Epithelial cell of esophagus (primary cell): ENCODE measurements around the gene POLN.

Experiments
- DNase-seq: peaks from one replicate; pipeline ENCODE4 v3.0.0; 2010; ENCODE audit warnings: low read depth
- H3K4me3 ChIP-seq: 2 replicates; pipeline ENCODE4 v1.5.1; 2011; ENCODE audit warnings: mild to moderate bottlenecking, low read length, control low read depth
- CTCF ChIP-seq: IDR thresholded peaks from 2 replicates; pipeline ENCODE4 v1.5.1; 2011; ENCODE audit warnings: low read depth, mild to moderate bottlenecking, low read length, control low read depth, inconsistent platforms; ENCODE audit not compliant: insufficient read depth; ENCODE audit errors: missing control alignments

POLN gene

GRCh38 chr4:2258091-2259035 lies 16.4 kb upstream of the POLN start:
- no peak for DNase-seq

DNA sequence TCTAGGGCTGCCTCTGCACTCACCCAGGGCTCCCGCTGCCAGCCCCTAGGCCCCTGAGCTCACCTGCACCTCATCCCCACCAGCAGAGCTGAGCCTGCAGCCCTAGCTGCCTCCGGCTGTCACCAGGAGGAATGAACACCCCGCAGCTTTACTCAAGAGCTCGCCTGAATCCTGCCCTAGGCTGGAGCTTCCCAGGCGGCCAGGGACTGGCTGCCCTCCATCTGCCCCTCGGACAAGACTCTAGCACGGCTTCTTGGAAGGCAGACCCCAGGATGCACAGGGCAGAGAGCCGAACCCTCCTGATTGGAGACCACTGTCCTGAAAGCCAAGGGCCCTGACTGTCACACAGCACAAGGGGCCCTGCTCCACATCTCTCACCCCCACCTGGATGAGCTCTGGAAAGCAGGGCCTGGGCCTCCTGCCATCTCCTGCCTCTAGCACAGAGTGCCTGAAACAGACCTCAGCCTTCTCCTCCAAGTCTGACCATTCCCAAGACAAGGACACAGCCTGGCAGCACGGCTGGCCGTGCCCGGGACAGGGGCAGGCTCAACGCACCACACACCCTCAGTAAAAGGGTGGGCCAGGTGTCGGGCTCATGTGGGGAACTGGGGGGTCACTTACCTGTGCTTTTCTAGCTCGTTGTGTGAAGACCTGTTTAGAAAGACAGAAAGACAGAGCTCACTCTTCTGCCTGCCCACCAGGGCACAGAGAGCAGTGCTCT lies 15.6 kb upstream of the POLN start:
- TF ChIP-seq CTCF, result no peak
- H3K4me3 ChIP-seq, result no peak overlapping the region
- DNase-seq, result no peak

More at GRCh38 chr4:2258091-2259035, 16.4 kb upstream of the POLN start:
- H3K4me3 ChIP-seq, result no peak overlapping the region
- TF ChIP-seq CTCF, result no peak

DNA sequence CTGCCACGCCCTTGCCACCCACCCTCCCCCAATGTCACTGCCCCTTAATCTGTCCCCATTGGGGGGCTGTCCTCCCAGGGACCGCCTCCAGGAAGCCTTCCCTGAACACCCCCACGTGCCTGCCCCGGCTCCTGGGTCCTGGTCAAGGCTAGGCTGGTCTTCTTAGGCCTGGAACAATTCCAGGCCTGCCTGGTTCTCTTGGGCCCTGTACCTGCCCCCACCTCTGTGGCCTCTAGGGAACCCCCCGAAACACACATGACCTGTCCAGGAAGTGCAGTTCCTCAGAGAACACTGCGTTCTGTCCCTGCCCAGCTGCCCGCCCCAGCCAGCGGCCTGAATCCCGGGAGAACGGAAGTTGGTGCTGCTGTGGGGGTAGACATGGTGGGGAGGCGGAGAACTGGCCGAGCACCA lies 14.9 kb upstream of the POLN start:
- no peak overlapping the region for H3K4me3 ChIP-seq
- no peak for TF ChIP-seq CTCF
- no peak for DNase-seq

DNA sequence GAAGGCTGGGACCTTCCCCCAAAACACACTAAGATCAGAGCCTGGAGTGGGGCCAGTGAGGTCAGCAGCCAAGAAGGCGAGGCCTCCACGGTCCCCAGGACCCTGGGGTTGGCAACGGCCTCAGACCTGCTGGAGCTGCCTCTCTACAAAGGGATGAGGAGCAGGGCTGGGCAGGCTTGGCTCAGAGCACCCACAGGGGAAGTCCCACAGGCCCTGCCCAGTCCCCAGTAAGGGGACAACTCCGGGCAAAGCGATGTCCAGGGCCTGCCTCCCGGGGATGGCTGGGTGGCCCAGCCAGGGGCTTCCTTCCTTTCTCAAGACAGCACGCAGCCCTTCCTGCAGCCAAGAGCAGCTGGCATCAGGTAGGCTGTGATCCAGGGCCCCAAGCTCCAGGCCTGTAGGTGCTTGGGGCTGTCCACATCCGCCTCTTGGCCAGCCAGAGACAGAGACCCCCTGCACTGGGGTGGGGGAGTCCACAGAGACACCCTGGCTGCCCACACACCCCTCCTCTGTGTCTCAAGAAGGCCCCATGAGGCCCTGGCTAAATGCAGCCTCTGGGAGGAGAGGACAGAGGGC lies 14.3 kb upstream of the POLN start:
- no peak for DNase-seq
- no peak for TF ChIP-seq CTCF
- H3K4me3 ChIP-seq, result no peak overlapping the region

DNA sequence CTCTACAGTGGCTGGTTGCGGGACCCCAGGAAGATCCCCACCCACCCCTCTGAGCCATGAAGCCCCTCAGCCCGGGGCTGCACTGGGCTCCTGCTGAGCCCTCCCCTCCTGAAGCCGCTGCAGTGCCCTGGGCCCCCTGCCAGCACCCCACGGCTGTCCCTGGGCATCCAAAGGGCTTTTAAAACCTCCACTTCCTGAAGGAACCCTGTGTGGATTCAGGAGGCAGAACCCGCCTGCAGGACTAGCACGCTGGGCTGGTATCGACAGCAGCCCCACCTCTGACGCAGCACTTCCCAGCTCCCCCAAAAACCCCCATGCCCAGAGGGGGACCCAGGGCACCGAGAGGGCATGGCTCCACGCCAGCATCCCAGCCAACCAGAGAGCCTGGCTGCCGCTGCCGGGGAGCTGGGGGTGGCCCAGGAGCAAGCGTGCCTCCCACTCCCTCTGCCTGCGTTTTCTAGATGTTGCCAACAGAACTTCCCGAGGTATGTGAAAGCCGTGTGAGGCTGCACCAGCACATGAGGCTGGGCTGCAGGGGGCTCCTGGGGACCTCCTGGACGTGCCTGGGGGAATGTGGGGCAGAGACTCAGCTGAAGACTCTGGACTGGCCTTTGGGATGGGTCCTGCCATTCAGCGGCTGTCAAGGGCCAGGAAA lies 13.7 kb upstream of the POLN start:
- no peak for TF ChIP-seq CTCF
- no peak for DNase-seq
- H3K4me3 ChIP-seq, result no peak overlapping the region

DNA sequence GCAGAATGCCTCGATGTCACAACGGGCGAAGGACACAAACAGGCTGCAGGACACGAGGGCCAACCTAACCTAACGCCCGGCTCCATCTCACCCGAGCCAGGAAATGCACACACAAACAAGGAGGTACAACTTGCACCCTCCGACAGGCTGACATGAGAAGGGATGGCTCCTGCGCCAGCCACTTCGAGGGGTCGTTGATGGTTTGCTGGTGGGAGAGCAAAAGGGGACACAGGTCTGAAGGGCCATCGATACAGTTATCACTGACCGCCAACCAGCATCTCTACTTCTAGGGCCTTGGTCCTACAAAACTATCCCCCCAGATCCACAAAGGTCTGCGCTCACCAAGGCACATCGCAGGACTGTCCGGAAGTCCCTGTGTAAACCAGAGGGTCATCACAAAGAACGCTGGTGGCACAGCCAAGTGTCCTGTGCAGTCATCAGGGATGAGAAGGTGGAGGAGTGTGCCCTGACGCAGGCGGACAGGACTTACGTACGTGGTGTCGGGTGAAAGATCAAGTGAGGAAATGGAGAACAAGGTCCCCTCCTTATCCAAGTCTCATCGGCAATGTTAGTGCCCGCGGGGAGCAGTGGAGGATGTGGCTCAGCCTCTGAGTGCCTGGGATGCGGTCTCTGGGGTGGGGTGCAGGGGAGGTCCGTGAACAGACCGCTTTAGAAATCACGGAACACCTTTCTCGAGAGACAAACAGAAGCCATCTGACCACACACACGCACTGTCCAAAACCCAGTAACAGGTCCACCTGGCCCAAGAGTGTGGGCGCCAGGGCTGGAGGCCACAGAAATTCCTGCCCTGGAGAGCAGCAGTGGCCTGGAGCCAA lies 13.0 kb upstream of the POLN start:
- H3K4me3 ChIP-seq, result no peak overlapping the region
- DNase-seq, result no peak
- TF ChIP-seq CTCF, result no peak
